Dermis microvascular lymphatic vessel endothelial cell (primary cell): ENCODE measurements around the gene PTPN14. TPM values are rescaled to one million over a fixed set of nuclear protein-coding genes. Genes with fewer than 3 reads are reported as not detected.

ENCODE experiments used
- DNase-seq, 2 donors: peaks; one replicate each; pipeline versions ENCODE4 v3.0.0 to v3.0.0-alpha.2; 2010; ENCODE audit warnings: low read depth in 2 of 2
- total RNA-seq: library from RNA; depleted of rRNA; stranded (reverse); fragments of >200 nt; gene quantifications from 2 replicates; pipeline ENCODE4 v1.2.1, GENCODE V29; 2014

PTPN14 gene
- total RNA-seq, 1 donor from 2014 or later: 54.3 TPM

GRCh38 chr1:214476986-214477870 is 74.2 kb downstream of the PTPN14 start:
- DNase-seq: peak in 1 of 2 donors; percentile 60

- peak; percentile 39 to 83 for DNase-seq
These were observed 75.0 kb downstream of the PTPN14 start for GRCh38 chr1:214476229-214476985.

- DNase-seq: peak in 1 of 2 donors; percentile 60
These were observed 75.7 kb downstream of the PTPN14 start for GRCh38 chr1:214475746-214476145.

- no peak for DNase-seq
These were observed 76.1 kb downstream of the PTPN14 start for GRCh38 chr1:214475331-214475730.

- no peak for DNase-seq
These were observed 76.9 kb downstream of the PTPN14 start for GRCh38 chr1:214474467-214474866.

- DNase-seq: no peak
These were observed 77.5 kb downstream of the PTPN14 start for GRCh38 chr1:214473862-214474261.

GRCh38 chr1:214473387-214473786 is 78.0 kb downstream of the PTPN14 start:
- DNase-seq: no peak

- no peak for DNase-seq
These were observed 79.0 kb downstream of the PTPN14 start for GRCh38 chr1:214472364-214472763.

GRCh38 chr1:214471458-214471857 is 79.9 kb downstream of the PTPN14 start:
- peak in 1 of 2 donors; percentile 25 for DNase-seq

GRCh38 chr1:214470132-214470531 is 81.3 kb downstream of the PTPN14 start:
- DNase-seq: no peak

- no peak for DNase-seq
These were observed 82.1 kb downstream of the PTPN14 start for GRCh38 chr1:214469290-214469689.

- no peak for DNase-seq
These were observed 84.3 kb downstream of the PTPN14 start for GRCh38 chr1:214467078-214467585.

- DNase-seq: no peak
These were observed 84.9 kb downstream of the PTPN14 start for GRCh38 chr1:214466403-214467077.

GRCh38 chr1:214464445-214465287 is 86.7 kb downstream of the PTPN14 start:
- DNase-seq: no peak

GRCh38 chr1:214463596-214463995 is 87.8 kb downstream of the PTPN14 start:
- no peak for DNase-seq

GRCh38 chr1:214462882-214463281 is 88.5 kb downstream of the PTPN14 start:
- DNase-seq: no peak

GRCh38 chr1:214461305-214461704 is 90.1 kb downstream of the PTPN14 start:
- DNase-seq: no peak

GRCh38 chr1:214460304-214460916 is 91.0 kb downstream of the PTPN14 start:
- DNase-seq: peak; percentile 27 to 47

- no peak for DNase-seq
These were observed 91.5 kb downstream of the PTPN14 start for GRCh38 chr1:214459895-214460294.

- peak in 1 of 2 donors; percentile 50 for DNase-seq
These were observed 92.9 kb downstream of the PTPN14 start for GRCh38 chr1:214458541-214458940.
